Parathyroid adenoma (tissue), 2 donors: ENCODE data around the gene SBF2.

Source experiments
- H2AFZ ChIP-seq: fragments of 300-600 bp; sonication (generic); one replicate; pipeline ENCODE4 v1.7.0; 2017; ENCODE audit warnings: antibody characterized with exemption, mild to moderate bottlenecking
- H3K27ac ChIP-seq: fragments of 300-600 bp; sonication (generic); one replicate; pipeline ENCODE4 v1.7.0; 2017
- H3K27me3 ChIP-seq: fragments of 300-600 bp; sonication (generic); one replicate; pipeline ENCODE4 v1.7.0; 2017; ENCODE audit warnings: low read length; ENCODE audit not compliant: control insufficient read depth, insufficient read depth
- H3K36me3 ChIP-seq: fragments of 300-600 bp; sonication (generic); one replicate; pipeline ENCODE4 v1.7.0; 2017; ENCODE audit warnings: low read length; ENCODE audit not compliant: control insufficient read depth, insufficient read depth
- H3K4me1 ChIP-seq: fragments of 300-600 bp; sonication (generic); one replicate; pipeline ENCODE4 v1.7.0; 2017; ENCODE audit warnings: control low read depth
- H3K4me2 ChIP-seq: fragments of 300-600 bp; sonication (generic); one replicate; pipeline ENCODE4 v1.7.0; 2017; ENCODE audit warnings: low read length
- H3K4me3 ChIP-seq: fragments of 300-600 bp; sonication (generic); one replicate; pipeline ENCODE4 v1.7.0; 2017; ENCODE audit warnings: low read depth, low read length
- H3K79me2 ChIP-seq: fragments of 300-600 bp; sonication (generic); one replicate; pipeline ENCODE4 v1.7.0; 2017; ENCODE audit warnings: control low read depth
- H3K9ac ChIP-seq: fragments of 300-600 bp; sonication (generic); one replicate; pipeline ENCODE4 v1.7.0; 2017; ENCODE audit warnings: mild to moderate bottlenecking
- H3K9me3 ChIP-seq: fragments of 300-600 bp; sonication (generic); one replicate; pipeline ENCODE4 v1.7.0; 2017; ENCODE audit warnings: low read length; ENCODE audit not compliant: control insufficient read depth
- TF ChIP-seq, protein P1 (sequence below): fragments of 300-600 bp; sonication (generic); IDR thresholded peaks from one replicate; pipeline ENCODE4 v1.7.0; 2017; ENCODE audit warnings: antibody characterized with exemption, mild to moderate bottlenecking
- donor health status: primary hyperparathyroidism.

The SBF2 gene

DNA sequence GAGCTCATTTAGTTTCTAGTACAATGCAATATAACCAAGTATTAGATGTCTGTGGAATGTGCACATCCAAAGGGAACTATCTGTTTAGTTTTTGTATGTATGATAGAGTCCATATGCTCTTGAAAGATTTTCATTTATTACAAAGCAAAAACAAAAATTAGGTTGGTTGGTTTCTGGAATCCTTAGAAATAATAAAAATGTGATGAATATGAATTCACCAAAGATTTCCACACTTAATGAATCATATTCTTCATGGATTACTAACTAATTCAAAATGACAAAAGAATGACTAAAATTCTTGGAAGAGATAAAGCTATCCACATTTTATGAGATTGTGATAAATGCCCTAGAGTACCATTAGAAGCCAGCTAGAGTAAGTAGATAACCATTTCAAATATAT lies 261.1 kb downstream of the SBF2 start:
- H3K79me2 ChIP-seq = no peaks in the 10 kb centered on the region
- H3K27me3 ChIP-seq = no peaks in the 10 kb centered on the region
- H2AFZ ChIP-seq = no peak overlapping the region
- H3K4me3 ChIP-seq = no peak overlapping the region
- H3K27ac ChIP-seq = no peak overlapping the region
- no peak overlapping the region for H3K9ac ChIP-seq
- TF ChIP-seq, protein P1, sequence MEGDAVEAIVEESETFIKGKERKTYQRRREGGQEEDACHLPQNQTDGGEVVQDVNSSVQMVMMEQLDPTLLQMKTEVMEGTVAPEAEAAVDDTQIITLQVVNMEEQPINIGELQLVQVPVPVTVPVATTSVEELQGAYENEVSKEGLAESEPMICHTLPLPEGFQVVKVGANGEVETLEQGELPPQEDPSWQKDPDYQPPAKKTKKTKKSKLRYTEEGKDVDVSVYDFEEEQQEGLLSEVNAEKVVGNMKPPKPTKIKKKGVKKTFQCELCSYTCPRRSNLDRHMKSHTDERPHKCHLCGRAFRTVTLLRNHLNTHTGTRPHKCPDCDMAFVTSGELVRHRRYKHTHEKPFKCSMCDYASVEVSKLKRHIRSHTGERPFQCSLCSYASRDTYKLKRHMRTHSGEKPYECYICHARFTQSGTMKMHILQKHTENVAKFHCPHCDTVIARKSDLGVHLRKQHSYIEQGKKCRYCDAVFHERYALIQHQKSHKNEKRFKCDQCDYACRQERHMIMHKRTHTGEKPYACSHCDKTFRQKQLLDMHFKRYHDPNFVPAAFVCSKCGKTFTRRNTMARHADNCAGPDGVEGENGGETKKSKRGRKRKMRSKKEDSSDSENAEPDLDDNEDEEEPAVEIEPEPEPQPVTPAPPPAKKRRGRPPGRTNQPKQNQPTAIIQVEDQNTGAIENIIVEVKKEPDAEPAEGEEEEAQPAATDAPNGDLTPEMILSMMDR = no peak
- no peaks in the 10 kb centered on the region for H3K9me3 ChIP-seq
- no peak overlapping the region for H3K4me2 ChIP-seq
- H3K4me1 ChIP-seq = no peaks in the 10 kb centered on the region
- no peaks in the 10 kb centered on the region for H3K36me3 ChIP-seq

DNA sequence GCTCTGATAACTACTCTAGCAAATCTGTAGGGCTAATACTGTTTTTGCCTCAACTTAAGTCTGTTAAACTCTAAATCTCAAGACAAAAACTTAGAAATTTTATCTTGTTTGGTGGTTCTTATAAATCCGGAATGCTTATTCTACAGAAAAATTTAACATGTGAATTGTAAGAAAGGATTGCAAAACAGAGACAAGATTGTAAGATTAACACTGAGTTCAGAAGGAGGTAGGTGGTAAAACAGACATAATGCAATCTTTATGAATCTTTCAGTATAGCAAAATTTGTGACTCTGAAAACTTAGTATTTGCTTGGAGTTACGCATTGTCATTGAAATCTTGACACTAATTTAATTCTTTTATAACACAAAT lies 263.9 kb downstream of the SBF2 start:
- Histone ChIP-seq H3K27ac (no peak overlapping the region), H3K4me1 (no peaks in the 10 kb centered on the region), H3K27me3 (no peaks in the 10 kb centered on the region), H2AFZ (no peak overlapping the region), H3K4me2 (no peak overlapping the region), H3K9me3 (no peaks in the 10 kb centered on the region), H3K4me3 (no peak overlapping the region), H3K9ac (no peak overlapping the region), H3K36me3 (no peaks in the 10 kb centered on the region), H3K79me2 (no peaks in the 10 kb centered on the region)
- TF ChIP-seq, protein P1 = no peak

DNA sequence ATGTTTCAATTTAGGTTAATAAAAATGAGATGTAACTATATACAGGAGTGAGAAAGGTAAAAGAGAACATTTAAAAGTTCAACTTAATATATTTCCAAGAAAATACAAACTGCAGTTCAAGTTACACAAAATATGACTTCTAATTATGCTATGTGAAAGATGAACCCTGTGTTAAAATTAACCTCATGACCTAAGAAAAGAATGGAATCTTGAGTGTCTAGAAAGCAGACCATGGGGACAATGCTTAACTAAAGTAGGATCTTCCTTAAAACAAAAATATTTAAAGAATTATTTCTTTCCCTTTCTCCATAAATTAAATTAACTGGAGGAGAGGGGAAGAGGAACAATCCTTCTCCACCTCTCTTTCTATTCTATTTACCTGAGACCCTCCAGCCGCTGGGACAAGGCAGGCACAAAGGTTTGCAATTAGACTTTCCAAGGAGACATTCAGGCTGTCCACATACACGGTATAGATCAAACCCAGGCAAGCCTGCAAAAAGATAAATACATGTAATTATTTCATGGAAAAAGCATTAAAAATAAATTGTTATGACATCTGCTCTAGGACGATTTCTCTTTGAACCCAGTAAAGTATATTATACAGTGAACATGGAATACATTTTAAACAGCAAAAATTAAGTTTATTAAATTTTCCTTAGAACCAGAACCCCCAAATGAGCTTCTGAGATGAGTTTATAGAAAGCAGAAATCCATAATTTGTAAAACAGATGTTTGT lies 264.5 kb downstream of the SBF2 start:
- no peak overlapping the region for H3K27ac ChIP-seq

DNA sequence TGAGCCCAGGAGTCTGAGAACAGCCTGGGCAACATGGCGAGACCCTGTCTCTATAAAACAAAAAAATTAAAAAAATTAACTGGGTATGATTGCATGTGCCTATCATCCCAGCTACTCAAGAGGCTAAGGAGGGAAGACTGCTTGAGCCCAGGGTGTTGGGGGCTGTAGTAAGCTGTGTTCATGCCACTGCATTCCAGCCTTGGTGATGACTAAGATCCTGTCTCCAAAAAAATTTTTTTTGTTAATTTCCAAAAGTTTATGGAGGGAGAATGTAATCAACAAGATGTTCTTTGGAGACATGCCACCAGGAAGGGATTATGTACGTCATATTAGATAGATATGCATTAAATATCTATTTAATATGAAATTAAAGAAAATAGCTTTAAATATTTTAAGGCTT lies 267.5 kb downstream of the SBF2 start:
- no peak overlapping the region for H3K27ac ChIP-seq
- no peaks in the 10 kb centered on the region for H3K36me3 ChIP-seq
- H3K4me3 ChIP-seq = no peak overlapping the region
- no peak overlapping the region for H2AFZ ChIP-seq
- no peak overlapping the region for H3K9ac ChIP-seq
- no peaks in the 10 kb centered on the region for H3K79me2 ChIP-seq
- H3K4me1 ChIP-seq = no peaks in the 10 kb centered on the region
- H3K27me3 ChIP-seq = no peaks in the 10 kb centered on the region
- TF ChIP-seq, protein P1 = no peak
- H3K4me2 ChIP-seq = no peak overlapping the region
- H3K9me3 ChIP-seq = no peaks in the 10 kb centered on the region

More for the DNA sequence above, 264.5 kb downstream of the SBF2 start:
- Histone ChIP-seq H2AFZ (no peak overlapping the region), H3K9me3 (no peaks in the 10 kb centered on the region), H3K4me2 (no peak overlapping the region), H3K4me1 (no peaks in the 10 kb centered on the region), H3K4me3 (no peak overlapping the region), H3K36me3 (no peaks in the 10 kb centered on the region), H3K9ac (no peak overlapping the region), H3K27me3 (no peaks in the 10 kb centered on the region), H3K79me2 (no peaks in the 10 kb centered on the region)
- TF ChIP-seq, protein P1 = no peak

DNA sequence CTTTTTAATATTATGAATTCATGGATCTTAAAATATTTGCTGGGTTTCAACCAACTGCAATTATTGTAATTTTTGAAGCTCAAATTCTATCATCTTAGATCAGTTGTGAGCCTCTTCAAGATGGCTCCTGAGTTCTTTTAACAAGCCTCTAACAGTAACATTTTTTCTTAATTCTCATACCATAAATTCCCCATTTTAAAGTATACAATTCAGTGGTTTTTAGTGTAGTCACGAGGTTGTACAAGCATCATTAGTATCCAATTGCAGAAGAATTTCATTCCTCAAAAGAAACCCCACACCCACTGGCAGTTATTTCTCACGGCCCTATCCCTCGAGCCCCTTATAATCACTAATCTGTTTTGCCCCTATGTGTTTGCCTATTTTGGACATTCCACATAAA lies 270.8 kb downstream of the SBF2 start:
- Histone ChIP-seq H3K4me1 (no peaks in the 10 kb centered on the region), H3K9me3 (no peaks in the 10 kb centered on the region), H3K4me3 (no peak overlapping the region), H3K27ac (no peak overlapping the region), H3K27me3 (no peaks in the 10 kb centered on the region), H3K4me2 (no peak overlapping the region), H3K9ac (no peak overlapping the region), H3K36me3 (no peaks in the 10 kb centered on the region), H3K79me2 (no peaks in the 10 kb centered on the region), H2AFZ (no peak overlapping the region)
- TF ChIP-seq, protein P1 = no peak
